Stimulated activated CD4-positive, alpha-beta T cell treated with anti-CD3 and anti-CD28 coated beads, Interleukin-1b, Interleukin-23, amount 100 ng/mL, for 24 hours (primary cell): Measurements from ENCODE around the gene NEIL3.
A peak's percentile ranks its signal among the peaks of the same experiment; 100 is the strongest.

Experiments used
- DNase-seq, 4 experiments: peaks; one replicate each; pipeline ENCODE4 v3.0.0-alpha.2; 2020; ENCODE audit warnings: low read depth in 4 of 4, low spot score in 1 of 4

The NEIL3 gene

GRCh38 chr4:177309522-177310371 lies at the start of gene NEIL3:
Gene NEIL3, plus strand, starts transcription at chr4:177309874. Its CDS starts 80 bp downstream, at chr4:177309954.
- DNase-seq, result peak; percentile 94 to 97 (median 94)

- no peak for DNase-seq
Observed at GRCh38 chr4:177263818-177264217, 45.9 kb upstream of the NEIL3 start.

GRCh38 chr4:177264788-177265422 lies 44.8 kb upstream of the NEIL3 start:
- DNase-seq, result no peak

GRCh38 chr4:177265729-177266128 lies 43.9 kb upstream of the NEIL3 start:
- no peak for DNase-seq

GRCh38 chr4:177266506-177266905 lies 43.2 kb upstream of the NEIL3 start:
- DNase-seq, result no peak

DNA sequence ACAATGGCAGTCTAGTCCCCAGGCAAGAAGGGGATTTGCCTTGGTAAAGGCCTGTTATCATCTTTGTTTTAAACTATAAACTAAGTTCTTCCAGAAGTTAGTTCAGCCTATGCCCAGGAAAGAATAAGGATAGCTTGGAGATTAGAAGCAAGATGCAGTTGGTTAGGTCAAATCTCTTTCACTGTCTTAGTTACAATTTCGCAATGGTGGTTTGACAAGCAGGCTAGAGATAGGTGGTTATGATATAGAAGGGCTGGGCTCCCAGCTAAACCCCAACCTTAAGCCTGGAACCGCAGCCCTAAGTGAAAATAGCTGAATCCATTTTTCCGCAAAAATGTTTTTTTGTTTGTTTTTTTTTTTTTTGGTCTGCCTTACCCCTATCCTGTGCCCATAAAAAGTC lies 41.8 kb upstream of the NEIL3 start:
- DNase-seq, result no peak

- no peak for DNase-seq
Observed at GRCh38 chr4:177271091-177271490, 38.6 kb upstream of the NEIL3 start.

- no peak for DNase-seq
Observed at GRCh38 chr4:177271915-177272766, 37.5 kb upstream of the NEIL3 start.

GRCh38 chr4:177275999-177276398 lies 33.7 kb upstream of the NEIL3 start:
- no peak for DNase-seq

DNA sequence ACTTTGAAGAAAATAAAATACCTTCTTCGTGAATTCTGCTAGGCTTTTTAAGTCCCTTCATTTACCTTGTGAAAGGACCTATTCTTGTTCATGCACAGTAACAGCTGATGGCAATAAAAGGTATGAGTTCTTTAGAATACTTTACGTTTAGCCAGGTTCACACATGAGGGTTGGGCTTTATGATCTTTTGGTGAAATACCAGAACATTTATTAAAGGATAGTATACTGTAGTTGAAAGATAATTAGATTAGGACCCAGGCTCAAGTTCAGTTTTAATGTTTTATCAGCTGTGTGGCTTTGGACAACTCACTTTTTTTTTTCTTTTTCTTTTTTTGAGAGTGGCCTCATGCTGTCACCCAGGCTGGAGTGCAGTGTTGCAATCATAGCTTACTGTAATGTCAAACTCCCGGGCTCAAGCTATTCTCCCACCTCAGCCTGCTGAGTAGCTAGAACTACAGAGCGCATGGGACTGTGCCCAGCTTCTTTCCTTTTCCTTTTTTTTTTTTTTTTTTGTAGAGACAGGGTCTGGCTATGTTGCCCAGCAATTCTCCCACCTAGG lies 28.2 kb upstream of the NEIL3 start:
- DNase-seq, result no peak

DNA sequence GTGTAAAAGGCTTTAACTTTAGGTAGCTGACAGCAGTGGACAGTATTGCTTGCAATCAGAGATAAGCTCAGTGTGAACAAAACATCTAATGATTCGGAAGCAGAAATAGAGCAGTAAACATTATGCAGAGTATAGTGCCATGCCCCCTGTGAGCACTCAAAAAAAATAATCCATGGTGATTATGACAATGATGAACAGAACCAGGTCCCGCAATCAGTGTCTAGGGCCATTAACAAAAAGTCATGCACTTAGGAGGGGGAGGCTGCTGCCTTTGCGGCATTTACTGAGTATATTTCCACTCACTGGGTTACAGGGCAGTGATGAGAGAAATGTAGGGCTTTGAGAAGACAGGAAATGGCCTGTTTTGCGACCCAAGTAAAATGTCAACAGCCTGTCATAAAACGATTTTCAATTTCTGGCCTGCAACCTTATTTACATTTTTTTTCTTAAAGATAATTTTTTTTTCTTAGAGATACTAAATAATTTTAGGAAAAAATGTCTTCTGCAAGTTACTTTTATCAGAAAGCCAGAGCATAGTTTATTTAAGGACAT lies 27.3 kb upstream of the NEIL3 start:
- no peak for DNase-seq

DNA sequence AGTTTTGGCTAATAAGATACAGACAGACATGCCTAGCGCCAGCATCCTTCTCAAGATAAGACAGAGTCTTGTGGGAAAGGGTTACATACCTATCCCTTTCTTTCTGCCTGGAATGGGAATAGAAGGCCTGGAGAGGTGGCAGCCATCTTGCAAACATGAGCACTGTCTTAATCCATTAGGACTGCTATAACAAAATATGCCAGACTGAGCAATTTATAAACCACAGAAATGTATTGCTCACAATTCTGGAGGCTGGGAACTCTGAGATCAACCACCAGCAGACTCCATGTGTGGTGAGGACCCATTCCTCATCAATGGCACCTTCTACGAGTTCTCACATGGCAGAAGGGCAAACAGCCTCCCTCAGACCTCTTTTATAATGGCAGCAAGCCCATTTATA lies 26.5 kb upstream of the NEIL3 start:
- no peak for DNase-seq

GRCh38 chr4:177285953-177286352 lies 23.7 kb upstream of the NEIL3 start:
- no peak for DNase-seq

- no peak for DNase-seq
Observed at GRCh38 chr4:177287255-177287654, 22.4 kb upstream of the NEIL3 start.

- no peak for DNase-seq
Observed at GRCh38 chr4:177288335-177288734, 21.3 kb upstream of the NEIL3 start.

DNA sequence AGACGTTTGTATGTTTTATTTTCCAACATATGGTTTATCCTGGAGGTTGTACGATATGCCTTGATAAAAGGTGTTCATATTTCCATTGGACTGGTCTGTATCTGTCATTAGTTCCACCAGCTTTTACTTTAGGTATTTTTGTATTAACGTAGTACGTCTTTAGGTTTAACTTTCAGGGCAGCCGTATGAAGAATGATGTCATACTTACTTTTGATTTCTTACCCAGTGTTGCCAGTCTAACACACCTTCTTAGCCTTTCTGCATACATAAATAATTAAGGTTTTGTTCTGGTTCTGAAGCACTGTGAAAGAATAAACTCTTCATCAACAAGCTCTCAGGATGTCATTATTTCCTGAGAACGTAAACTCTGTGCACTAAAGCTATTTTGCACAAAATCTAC lies 18.9 kb upstream of the NEIL3 start:
- no peak for DNase-seq

- no peak for DNase-seq
Observed at GRCh38 chr4:177292171-177292570, 17.5 kb upstream of the NEIL3 start.

DNA sequence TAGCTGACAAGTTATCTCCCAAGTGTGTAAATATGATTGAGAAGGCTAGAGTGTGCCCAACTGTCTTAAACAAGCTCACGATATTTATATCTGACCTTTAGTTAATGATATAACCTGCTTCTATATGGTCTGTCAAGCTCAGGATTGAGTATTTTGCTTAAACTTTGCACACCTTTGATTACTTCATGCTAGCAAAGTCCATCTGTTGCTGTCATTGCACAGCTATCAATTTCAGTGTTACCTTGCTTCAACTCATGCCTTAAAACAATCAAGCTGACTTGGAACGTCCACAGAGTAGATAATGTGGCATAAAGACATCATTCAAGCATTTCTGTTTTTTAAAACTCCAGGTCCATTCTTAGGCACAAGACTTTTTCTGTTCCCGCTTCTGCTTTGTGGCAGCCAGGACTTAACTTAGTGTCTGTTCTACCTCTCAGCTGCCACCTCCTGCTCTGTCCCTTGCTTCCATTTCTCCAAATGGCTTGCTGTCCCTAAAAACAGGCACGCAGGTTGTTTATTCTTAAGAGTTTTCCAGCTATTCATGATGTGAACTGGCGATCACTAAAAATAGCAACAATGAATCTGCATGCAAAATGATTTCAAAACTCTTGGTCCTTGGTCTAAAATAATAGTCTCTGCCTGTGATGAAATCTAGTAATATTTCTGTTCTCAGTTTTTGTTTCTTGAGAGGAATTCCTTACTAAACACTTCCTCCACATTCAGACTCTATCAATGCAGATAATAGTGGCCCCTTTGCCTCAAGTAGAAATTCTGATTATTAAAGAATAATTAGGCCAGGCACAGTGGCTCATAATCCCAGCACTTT lies 16.3 kb upstream of the NEIL3 start:
- DNase-seq, result no peak

GRCh38 chr4:177297785-177298391 lies 11.8 kb upstream of the NEIL3 start:
- DNase-seq, result no peak

GRCh38 chr4:177301126-177301639 lies 8.5 kb upstream of the NEIL3 start:
- DNase-seq, result no peak
